ENCODE results near the gene XK. TPM values are rescaled to one million over a fixed set of nuclear protein-coding genes. Genes with fewer than 3 reads are reported as not detected.
A peak's percentile ranks its signal among the peaks of the same experiment; 100 is the strongest.

XK gene
- total and polyA plus RNA-seq, 9 of the 15 experiments (the other 6 are each of a cell fraction or from before 2014, with no cell fraction given) = 4.0 to 21.6 (median 11.6) TPM

DNA sequence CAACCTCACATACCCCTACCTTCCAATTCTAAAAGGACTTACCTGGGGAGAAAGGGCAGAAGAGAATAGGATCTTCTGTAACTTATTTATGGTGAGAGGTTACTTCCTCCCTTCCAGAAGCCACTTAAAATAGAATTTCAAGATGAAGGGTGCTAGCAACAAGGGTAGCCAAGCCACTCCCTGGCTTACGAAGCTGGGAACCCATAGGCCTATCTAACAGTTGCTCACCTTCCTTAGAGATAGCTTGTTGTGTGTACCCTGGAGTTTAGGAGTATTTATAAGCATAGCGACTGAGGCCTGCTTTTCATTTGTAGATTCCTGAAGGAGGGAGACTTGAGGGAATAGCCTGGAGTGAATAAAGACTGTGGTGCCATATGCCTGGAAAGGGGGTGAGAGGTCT lies 28.9 kb downstream of the XK start:
- H3K9me3 ChIP-seq (replicated peaks; ENCODE audit: control insufficient read depth, insufficient read depth, low read depth, low read length) = no peaks in the 10 kb centered on the region; the same call in 1 of the 2 replicates
- WGBS (ENCODE audit: insufficient coverage, low coverage, missing lambda C conversion rate) = 19% methylated on average over 2 of the region's 2 CpGs
- ATAC-seq (no peak), DNase-seq (ENCODE audit: extremely low read depth in 1 of 4, low spot score in 3 of 4) (no peak), FAIRE-seq (no peak)
- H4K20me1 ChIP-seq (replicated peaks; ENCODE audit: control insufficient read depth, insufficient read depth, low read length) = no peaks in the 10 kb centered on the region
- peaks cover 0 to 22% of the 10 kb centered on the region in 2 experiments; a peak in 2 of 5 replicates for H3K4me1 ChIP-seq (replicated peaks in 1 of 2; ENCODE audit: control insufficient read depth in 2 of 2, insufficient read depth in 2 of 2, low read length in 2 of 2)
- CTCF ChIA-PET (ENCODE audit: low intra/inter-chr PET ratio) = no interaction called here
- intact Hi-C loops (cut with micrococcal nuclease) (loop anchor here (10.0 kb wide), 1 partner anchor 140 kb away; the partner anchor contains the start of gene LANCL3), in situ Hi-C loops (cut with MboI) (no loop called here)
- no peaks in the 10 kb centered on the region; the same call in 2 of the 3 replicates for H3K36me3 ChIP-seq (ENCODE audit: control insufficient read depth, insufficient read depth, low read length)
- BruUV-seq (replicated peaks) = no TSS peak
- no peak for TF ChIP-seq RREB1 (CRISPR knock-in tag; IDR thresholded peaks at IDR 0.05)
- no peak for TF ChIP-seq CTBP1 (IDR thresholded peaks at IDR 0.05; ENCODE audit: borderline replicate concordance)
- no peak for TF ChIP-seq SNAPC5 (CRISPR knock-in tag; IDR thresholded peaks at IDR 0.05)
- no peak for TF ChIP-seq MCM7 (IDR thresholded peaks at IDR 0.05)
- no peak for TF ChIP-seq ARID3B (CRISPR knock-in tag; IDR thresholded peaks at IDR 0.05; ENCODE audit: borderline replicate concordance)
- no peak for TF ChIP-seq ZEB2 (IDR thresholded peaks at IDR 0.05)
- TF ChIP-seq ZNF134 (CRISPR knock-in tag; conservative IDR thresholded peaks at IDR 0.05) = no peak
- TF ChIP-seq, protein P1, sequence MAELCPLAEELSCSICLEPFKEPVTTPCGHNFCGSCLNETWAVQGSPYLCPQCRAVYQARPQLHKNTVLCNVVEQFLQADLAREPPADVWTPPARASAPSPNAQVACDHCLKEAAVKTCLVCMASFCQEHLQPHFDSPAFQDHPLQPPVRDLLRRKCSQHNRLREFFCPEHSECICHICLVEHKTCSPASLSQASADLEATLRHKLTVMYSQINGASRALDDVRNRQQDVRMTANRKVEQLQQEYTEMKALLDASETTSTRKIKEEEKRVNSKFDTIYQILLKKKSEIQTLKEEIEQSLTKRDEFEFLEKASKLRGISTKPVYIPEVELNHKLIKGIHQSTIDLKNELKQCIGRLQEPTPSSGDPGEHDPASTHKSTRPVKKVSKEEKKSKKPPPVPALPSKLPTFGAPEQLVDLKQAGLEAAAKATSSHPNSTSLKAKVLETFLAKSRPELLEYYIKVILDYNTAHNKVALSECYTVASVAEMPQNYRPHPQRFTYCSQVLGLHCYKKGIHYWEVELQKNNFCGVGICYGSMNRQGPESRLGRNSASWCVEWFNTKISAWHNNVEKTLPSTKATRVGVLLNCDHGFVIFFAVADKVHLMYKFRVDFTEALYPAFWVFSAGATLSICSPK (IDR thresholded peaks at IDR 0.05; ENCODE audit: borderline replicate concordance) = no peak
- TF ChIP-seq TAF9B (IDR thresholded peaks at IDR 0.05; ENCODE audit: partially characterized antibody) = no peak
- TF ChIP-seq JUND (IDR thresholded peaks at IDR 0.05; ENCODE audit: borderline replicate concordance, low read depth, low read length) = no peak
- no peak for TF ChIP-seq JUND (tag; IDR thresholded peaks at IDR 0.05; ENCODE audit: borderline replicate concordance, low read depth, low read length)
- no peak for TF ChIP-seq NCOA4 (IDR thresholded peaks at IDR 0.05; ENCODE audit: partially characterized antibody)
- no peak for TF ChIP-seq EP300 (IDR thresholded peaks at IDR 0.05; ENCODE audit: low read length)
- no peak for TF ChIP-seq ZNF780A (CRISPR knock-in tag; IDR thresholded peaks at IDR 0.05)
- H3K79me2 ChIP-seq (ENCODE audit: control insufficient read depth, insufficient read depth, low read length) = peaks cover 55% of the 10 kb centered on the region
- H2AFZ ChIP-seq (ENCODE audit: low read depth, low read length) = no peak overlapping the region
- POLR2A ChIA-PET = no interaction called here
- H3K4me3 ChIP-seq = no peak overlapping the region
- H3K27ac ChIP-seq (ENCODE audit: extremely low read depth, low read depth, low read length) = peak overlapping the region; percentile 19; the same call in 1 of the 3 replicates
- H3K9me1 ChIP-seq (ENCODE audit: control insufficient read depth, insufficient read depth, low read length) = no peaks in the 10 kb centered on the region
- no peak overlapping the region for H3K9ac ChIP-seq (ENCODE audit: insufficient read depth in 1 of 2, low read depth in 2 of 2, low read length in 2 of 2)
- H3K4me2 ChIP-seq (ENCODE audit: insufficient read depth, low read length) = no peak overlapping the region
- H3K27me3 ChIP-seq (ENCODE audit: control insufficient read depth in 2 of 2, insufficient read depth in 2 of 2, low read length in 2 of 2) = no peaks in the 10 kb centered on the region

All from K562 (cell line).